ENCODE measurements around the gene MAP3K19. TPM values are rescaled to one million over a fixed set of nuclear protein-coding genes. Genes with fewer than 3 reads are reported as not detected.

Gene MAP3K19
- total and polyA plus RNA-seq, 2 of the 8 experiments (the other 6 are each of a cell fraction or from before 2014, with no cell fraction given), result not detected

DNA sequence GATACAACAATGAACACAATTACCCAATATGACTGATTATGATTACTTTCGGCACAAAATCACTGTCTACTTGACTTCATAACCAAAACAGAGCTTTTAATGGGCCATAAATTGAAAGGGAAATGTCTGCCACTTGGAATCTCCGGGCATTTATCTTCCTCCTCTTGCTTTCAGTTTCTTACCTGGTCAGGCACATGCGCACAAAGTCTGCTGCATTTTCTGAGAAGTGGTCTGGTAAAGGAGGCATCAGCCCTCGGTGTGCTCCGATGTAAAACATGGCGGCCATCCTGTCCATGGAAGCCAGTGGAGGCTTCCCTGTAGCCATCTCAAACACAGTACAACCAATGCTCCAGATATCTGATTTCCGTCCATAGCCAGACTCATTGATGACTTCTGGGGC is 66.6 kb downstream of the MAP3K19 start:
- CTCF ChIA-PET (ENCODE audit: partially characterized antibody), result no interaction called here
- TF ChIP-seq BCL11A (IDR thresholded peaks at IDR 0.05; ENCODE audit: low read depth in 2 of 2, low read length in 2 of 2) (no peak), RAD21 (IDR thresholded peaks at IDR 0.05 in 1 of 2, conservative IDR thresholded peaks at IDR 0.05 in 1 of 2; ENCODE audit: low read depth in 2 of 2, low read length in 2 of 2) (no peak), POLR2A (IDR thresholded peaks at IDR 0.05; ENCODE audit: control extremely low read depth in 1 of 2, low read depth in 2 of 2, low read length in 2 of 2) (no peak), NRF1 (IDR thresholded peaks at IDR 0.05; ENCODE audit: low read depth, low read length) (no peak), SP2 (IDR thresholded peaks at IDR 0.05; ENCODE audit: low read length) (no peak), POLR2AphosphoS5 (IDR thresholded peaks at IDR 0.05; ENCODE audit: low read depth, low read length) (no peak), KDM4A (IDR thresholded peaks at IDR 0.05; ENCODE audit: low read depth, low read length, severe bottlenecking) (no peak)
- TF ChIP-seq, protein P1, sequence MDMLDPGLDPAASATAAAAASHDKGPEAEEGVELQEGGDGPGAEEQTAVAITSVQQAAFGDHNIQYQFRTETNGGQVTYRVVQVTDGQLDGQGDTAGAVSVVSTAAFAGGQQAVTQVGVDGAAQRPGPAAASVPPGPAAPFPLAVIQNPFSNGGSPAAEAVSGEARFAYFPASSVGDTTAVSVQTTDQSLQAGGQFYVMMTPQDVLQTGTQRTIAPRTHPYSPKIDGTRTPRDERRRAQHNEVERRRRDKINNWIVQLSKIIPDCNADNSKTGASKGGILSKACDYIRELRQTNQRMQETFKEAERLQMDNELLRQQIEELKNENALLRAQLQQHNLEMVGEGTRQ (IDR thresholded peaks at IDR 0.05; ENCODE audit: low read length), result no peak
- Histone ChIP-seq H2BK120ac (replicated peaks; ENCODE audit: low read depth, low read length) (no peak overlapping the region), H2AFZ (ENCODE audit: low read length) (no peak overlapping the region), H3K27me3 (replicated peaks in 1 of 4; ENCODE audit: control insufficient read depth in 3 of 4, extremely low read depth in 1 of 4, insufficient read depth in 3 of 4, low read length in 3 of 4) (no peaks in the 10 kb centered on the region), H3K14ac (ENCODE audit: insufficient read length) (no peak overlapping the region), H3K79me2 (ENCODE audit: control insufficient read depth in 1 of 2, insufficient read depth in 2 of 2, low read length in 2 of 2) (no peaks in the 10 kb centered on the region), H3K23me2 (ENCODE audit: low read depth, low read length) (no peaks in the 10 kb centered on the region), H2AK5ac (ENCODE audit: low read depth, low read length) (no peak overlapping the region), H3K79me1 (ENCODE audit: low read depth, low read length) (no peaks in the 10 kb centered on the region), H3K23ac (ENCODE audit: insufficient read length) (no peak overlapping the region), H3K36me3 (ENCODE audit: control insufficient read depth in 2 of 4, insufficient read depth in 4 of 4, low read length in 3 of 4) (no peaks in the 10 kb centered on the region), H3K9me3 (ENCODE audit: insufficient read depth in 2 of 2, low read depth in 1 of 2, low read length in 1 of 2) (no peaks in the 10 kb centered on the region), H2BK20ac (ENCODE audit: low read length) (no peak overlapping the region), H3K18ac (ENCODE audit: extremely low read depth, low read length) (no peak overlapping the region), H2BK5ac (ENCODE audit: low read depth, low read length) (no peak overlapping the region), H4K5ac (ENCODE audit: insufficient read length, low read depth, low read length) (no peak overlapping the region), H2BK15ac (ENCODE audit: low read length) (no peak overlapping the region), H3K27ac (ENCODE audit: low read depth, low read length) (no peak overlapping the region), H3K4me3 (ENCODE audit: extremely low read depth in 1 of 4, insufficient read depth in 2 of 4, low read depth in 3 of 4, low read length in 4 of 4) (no peak overlapping the region), H4K91ac (replicated peaks; ENCODE audit: insufficient read length, low read length) (no peak overlapping the region), H3K4ac (replicated peaks; ENCODE audit: insufficient read length, low read depth, low read length) (no peak overlapping the region), H4K8ac (ENCODE audit: extremely low read depth, insufficient read depth, low read length) (no peak overlapping the region), H3K4me1 (replicated peaks in 1 of 4; ENCODE audit: control insufficient read depth in 3 of 4, insufficient read depth in 4 of 4, low read length in 3 of 4) (no peaks in the 10 kb centered on the region), H3K9ac (replicated peaks in 1 of 4; ENCODE audit: extremely low read depth in 1 of 4, low read depth in 3 of 4, low read length in 3 of 4) (no peak overlapping the region), H2BK12ac (ENCODE audit: low read depth, low read length) (no peak overlapping the region), H4K20me1 (replicated peaks in 1 of 2; ENCODE audit: control insufficient read depth in 1 of 2, insufficient read depth in 2 of 2, low read length in 2 of 2) (no peaks in the 10 kb centered on the region), H3K56ac (replicated peaks; ENCODE audit: insufficient read length, low read depth, low read length) (no peak overlapping the region), H3K4me2 (ENCODE audit: insufficient read depth in 1 of 2, low read depth in 2 of 2, low read length in 2 of 2) (no peak overlapping the region)
- WGBS, 2 experiments (ENCODE audit: extremely low coverage in 1 of 2, insufficient coverage in 1 of 2, insufficient read length in 1 of 2, insufficient replicate concordance in 2 of 2, low coverage in 1 of 2, low lambda C conversion rate in 2 of 2, missing lambda C conversion rate in 1 of 2), result 93% methylated on average over 7 of the region's 7 CpGs; no CpG with 5 or more reads in 1 of the 2 experiments
- DNase-seq (ENCODE audit: low read depth in 1 of 2, low spot score in 2 of 2) (no peak), FAIRE-seq (no peak)
- POLR2A ChIA-PET (ENCODE audit: partially characterized antibody), result no interaction called here

Measured in H1 (cell line).